IMR-90 (cell line): ENCODE results near the gene STK10. TPM values are rescaled to one million over a fixed set of nuclear protein-coding genes. Genes with fewer than 3 reads are reported as not detected.

ENCODE experiments used
- ATAC-seq: fragments of 200-7000 bp; cut with Tn5 transposase; 2 replicates; pipeline ENCODE4 v1.9.1; 2020; ENCODE audit warnings: low read depth, mild to moderate bottlenecking, moderate library complexity
- BruUV-seq: library from RNA; stranded (reverse); fragments of 400-500 nt; replicated peaks from 2 replicates; lab custom pipeline; 2021; lab: Mats Ljungman, UMichigan
- CTCF ChIA-PET: fragments of 300-600 bp; formaldehyde crosslinking; extraction: SDS; loops from one replicate; lab custom pipeline; 2021; ENCODE audit warnings: antibody characterized with exemption; lab: Yijun Ruan, JAX
- POLR2A ChIA-PET: fragments of 300-600 bp; sonication (Branson Sonifier 250); formaldehyde crosslinking; loops from one replicate; lab custom pipeline; 2022; ENCODE audit warnings: antibody characterized with exemption; ENCODE audit not compliant: unreplicated experiment; lab: Charles Lee
- DNase-seq: peaks from one replicate; pipeline ENCODE4 v3.0.0; 2013
- H2AFZ ChIP-seq: replicated peaks from 2 replicates; pipeline ENCODE3; 2013; ENCODE audit warnings: low read length, mild to moderate bottlenecking; ENCODE audit not compliant: poor library complexity
- H2AK5ac ChIP-seq: 2 replicates; pipeline ENCODE4 v1.6.1; 2013; ENCODE audit warnings: low read depth, low read length, inconsistent platforms
- H2AK9ac ChIP-seq: replicated peaks from 2 replicates; pipeline ENCODE3; 2013; ENCODE audit warnings: mild to moderate bottlenecking, low read depth, low read length, moderate library complexity; ENCODE audit not compliant: poor library complexity
- H2BK120ac ChIP-seq: 2 replicates; pipeline ENCODE4 v1.6.1; 2013; ENCODE audit warnings: low read depth, low read length, inconsistent platforms
- H2BK15ac ChIP-seq: 3 replicates; pipeline ENCODE4 v1.6.1; 2013; ENCODE audit warnings: low read depth, low read length, inconsistent platforms
- H2BK20ac ChIP-seq: 2 replicates; pipeline ENCODE4 v1.6.1; 2013; ENCODE audit warnings: low read depth, mild to moderate bottlenecking, inconsistent platforms, low read length, moderate library complexity
- H2BK5ac ChIP-seq: 2 replicates; pipeline ENCODE4 v1.6.1; 2013; ENCODE audit warnings: mild to moderate bottlenecking, low read depth, low read length, inconsistent platforms; ENCODE audit not compliant: poor library complexity, severe bottlenecking
- H3K14ac ChIP-seq: replicated peaks from 2 replicates; pipeline ENCODE4 v1.6.1; 2013; ENCODE audit warnings: low read depth, low read length, inconsistent platforms
- H3K18ac ChIP-seq: 2 replicates; pipeline ENCODE4 v1.6.1; 2013; ENCODE audit warnings: low read depth, low read length, control low read depth
- H3K23ac ChIP-seq: 2 replicates; pipeline ENCODE4 v1.6.1; 2013; ENCODE audit warnings: low read depth, low read length, inconsistent platforms
- H3K27ac ChIP-seq: 2 replicates; pipeline ENCODE4 v1.5.1; 2013; ENCODE audit warnings: mild to moderate bottlenecking, control low read depth, low read length; ENCODE audit not compliant: insufficient read depth
- H3K27me3 ChIP-seq: 2 replicates; pipeline ENCODE4 v1.6.1; 2013; ENCODE audit warnings: low read length; ENCODE audit not compliant: control insufficient read depth, insufficient read depth
- H3K36me3 ChIP-seq: 2 replicates; pipeline ENCODE4 v1.6.1; 2013; ENCODE audit warnings: low read length, mixed read lengths; ENCODE audit not compliant: control insufficient read depth, insufficient read depth
- H3K4ac ChIP-seq: 2 replicates; pipeline ENCODE4 v1.6.1; 2013; ENCODE audit warnings: low read depth, low read length, inconsistent platforms
- H3K4me1 ChIP-seq: 2 replicates; pipeline ENCODE4 v1.6.1; 2013; ENCODE audit warnings: low read length, mixed read lengths; ENCODE audit not compliant: control insufficient read depth, insufficient read depth
- H3K4me2 ChIP-seq: 2 replicates; pipeline ENCODE4 v1.6.1; 2013; ENCODE audit warnings: low read depth, mild to moderate bottlenecking, control low read depth, low read length, moderate library complexity
- H3K4me3 ChIP-seq: 2 replicates; pipeline ENCODE4 v1.5.1; 2013; ENCODE audit warnings: low read depth, mild to moderate bottlenecking, control low read depth, low read length, moderate library complexity; ENCODE audit not compliant: insufficient read depth
- H3K56ac ChIP-seq: 2 replicates; pipeline ENCODE4 v1.6.1; 2013; ENCODE audit warnings: low read length, inconsistent platforms; ENCODE audit not compliant: insufficient read depth; ENCODE audit errors: extremely low read depth
- H3K79me1 ChIP-seq, 2 experiments: 2 replicates each; pipeline ENCODE4 v1.6.1; 2013; ENCODE audit warnings: low read length in 2 of 2, inconsistent platforms in 1 of 2, low read depth in 1 of 2
- H3K9ac ChIP-seq: 2 replicates; pipeline ENCODE4 v1.6.1; 2013; ENCODE audit warnings: low read depth, low read length, control low read depth
- H3K9me1 ChIP-seq: 2 replicates; pipeline ENCODE4 v1.6.1; 2013; ENCODE audit warnings: low read length, inconsistent platforms; ENCODE audit not compliant: insufficient read depth
- H3K9me3 ChIP-seq: 2 replicates; pipeline ENCODE4 v1.6.1; 2013; ENCODE audit warnings: low read length; ENCODE audit not compliant: control insufficient read depth, insufficient read depth
- H4K20me1 ChIP-seq: 2 replicates; pipeline ENCODE4 v1.6.1; 2013; ENCODE audit warnings: low read length, inconsistent platforms; ENCODE audit not compliant: insufficient read depth
- H4K5ac ChIP-seq: 2 replicates; pipeline ENCODE4 v1.6.1; 2013; ENCODE audit warnings: mild to moderate bottlenecking, low read depth, low read length, control low read depth
- H4K8ac ChIP-seq, 2 experiments: 2 replicates each; pipeline ENCODE4 v1.6.1; 2013; ENCODE audit warnings: low read depth in 2 of 2, low read length in 2 of 2, control low read depth in 1 of 2, inconsistent platforms in 1 of 2
- H4K91ac ChIP-seq: 2 replicates; pipeline ENCODE4 v1.6.1; 2013; ENCODE audit warnings: low read depth, low read length, inconsistent platforms; ENCODE audit not compliant: insufficient read depth
- MAFK ChIP-seq: IDR thresholded peaks from 2 replicates; pipeline ENCODE4 v1.6.1; 2012; ENCODE audit warnings: low read depth, low read length, improper control_type of control experiment
- NFE2L2 ChIP-seq: fragments of 150-350 bp; IDR thresholded peaks from 2 replicates; pipeline ENCODE4 v1.6.1; 2016; ENCODE audit warnings: low read depth, mild to moderate bottlenecking, low read length
- RAD21 ChIP-seq: IDR thresholded peaks from 2 replicates; pipeline ENCODE4 v1.6.1; 2012; ENCODE audit warnings: low read length, improper control_type of control experiment
- RFX5 ChIP-seq: IDR thresholded peaks from 2 replicates; pipeline ENCODE4 v1.8.0; 2012; ENCODE audit warnings: low read depth, mild to moderate bottlenecking, low read length, moderate library complexity
- WGBS, 2 experiments: methylation state at CpG; one replicate each; pipeline versions ENCODE4 v1.1.5 to v1.1.7; 2013; ENCODE audit warnings: missing lambda C conversion rate in 2 of 2; ENCODE audit not compliant: insufficient read length in 1 of 2; ENCODE audit errors: extremely low coverage in 2 of 2; 5-methylcytosine and 5-hydroxymethylcytosine counted together
- dilution Hi-C: fragments of 300-500 bp; cut with HindIII; formaldehyde crosslinking; loops from one replicate; pipeline ENCODE4 v1.14.3; 2018; ENCODE audit warnings: low sequenced_read_pairs; ENCODE audit not compliant: unreplicated experiment
- in situ Hi-C: fragments of 300-500 bp; cut with MboI; formaldehyde crosslinking; loops from 3 replicates; pipeline ENCODE4 v1.14.3; 2019; ENCODE audit warnings: low sequenced_read_pairs, inconsistent platforms, mixed read lengths
- intact Hi-C: fragments of 100-400 bp; cut with micrococcal nuclease; formaldehyde crosslinking; loops from 2 replicates; pipeline ENCODE4 v1.10.0; 2022
- polyA plus RNA-seq, 3 experiments: library from polyadenylated mRNA; depleted of rRNA; stranded (reverse); fragments of >200 nt; gene quantifications; 2 replicates each; pipeline ENCODE4 v1.2.3, GENCODE V29; 2012; ENCODE audit warnings: low replicate concordance in 1 of 3
- total RNA-seq: library from RNA; depleted of rRNA; stranded (reverse); fragments of >200 nt; gene quantifications from 2 replicates; pipeline ENCODE4 v1.2.3, GENCODE V29; 2012

The STK10 gene
- total and polyA plus RNA-seq, 2 of the 4 experiments (the other 2 are of a cell fraction), result 15.4 to 18.5 TPM

DNA sequence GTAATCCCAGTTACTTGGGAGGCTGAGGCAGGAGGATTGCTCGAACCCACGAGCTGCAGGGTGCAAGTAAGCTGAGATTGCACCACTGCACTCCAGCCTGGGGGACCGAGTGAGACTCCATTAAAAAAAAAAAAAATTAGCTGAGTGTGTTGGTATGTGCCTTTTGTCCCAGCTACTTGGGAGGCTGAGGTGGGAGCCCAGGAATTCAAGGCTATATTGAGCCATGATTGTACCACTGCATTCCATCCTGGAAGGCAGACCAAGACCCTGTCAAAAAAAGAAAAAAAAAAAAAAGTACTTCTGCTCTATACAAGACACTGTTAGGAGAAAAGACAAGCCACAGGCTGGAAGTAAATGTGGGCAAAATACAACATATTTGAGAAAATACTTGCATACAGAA, 113.1 kb downstream of the STK10 start:
- Histone ChIP-seq H3K9ac (no peak overlapping the region), H3K36me3 (peaks cover 7% of the 10 kb centered on the region; the same call in 1 of the 2 replicates), H2BK20ac (no peak overlapping the region), H3K4me2 (no peak overlapping the region), H2BK15ac (no peak overlapping the region), H3K56ac (no peak overlapping the region), H4K8ac (no peak overlapping the region), H3K23ac (no peak overlapping the region), H3K18ac (no peak overlapping the region), H2AK9ac (no peak overlapping the region), H4K20me1 (no peaks in the 10 kb centered on the region), H3K9me3 (no peaks in the 10 kb centered on the region), H4K5ac (no peak overlapping the region), H2AFZ (no peak overlapping the region), H2BK120ac (no peak overlapping the region), H3K27ac (no peak overlapping the region), H3K4me1 (peaks cover 4% of the 10 kb centered on the region; the same call in 1 of the 2 replicates), H3K9me1 (peaks cover 5% of the 10 kb centered on the region; the same call in 1 of the 2 replicates), H2AK5ac (no peak overlapping the region), H3K79me1 (peaks cover 2 to 4% of the 10 kb centered on the region in 2 experiments; a peak in 1 of 4 replicates), H2BK5ac (no peak overlapping the region), H3K27me3 (no peaks in the 10 kb centered on the region), H4K91ac (no peak overlapping the region), H3K4me3 (no peak overlapping the region), H3K4ac (no peak overlapping the region), H3K14ac (no peak overlapping the region)
- no CpG with 5 or more reads among the region's 3 CpGs for WGBS, 2 experiments
- BruUV-seq, result no TSS peak
- DNase-seq (no peak), ATAC-seq (no peak)
- POLR2A ChIA-PET, result no interaction called here
- dilution Hi-C loops, result no loop called here
- TF ChIP-seq MAFK (no peak), NFE2L2 (no peak), RFX5 (no peak), RAD21 (no peak)
- CTCF ChIA-PET, result interaction anchor here (1.1 kb wide), 1 partner anchor 18 kb away, joined by 3 read pairs; no protein-coding TSS in a partner anchor
- intact Hi-C loops, result no loop called here
- in situ Hi-C loops, result no loop called here
